WTC11 (cell line): ENCODE results near the gene NUP85. TPM values are rescaled to one million over a fixed set of nuclear protein-coding genes. Genes with fewer than 3 reads are reported as not detected.
A peak's percentile ranks its signal among the peaks of the same experiment; 100 is the strongest.

ENCODE experiments used
- ATAC-seq: fragments of 200-7000 bp; cut with Tn5 transposase; 2 replicates; pipeline ENCODE4 v1.10.0; 2021; ENCODE audit warnings: mild to moderate bottlenecking, moderate library complexity
- CTCF ChIA-PET: fragments of 300-600 bp; sonication (Branson Sonifier 250); formaldehyde crosslinking; loops from one replicate; lab custom pipeline; 2021; ENCODE audit warnings: antibody characterized with exemption; lab: Charles Lee
- POLR2A ChIA-PET: fragments of 350-600 bp; sonication (Branson Sonifier 250); formaldehyde crosslinking; loops from one replicate; lab custom pipeline; 2021; ENCODE audit warnings: antibody characterized with exemption; lab: Charles Lee
- DNase-seq: peaks from one replicate; pipeline ENCODE4 v3.0.0; 2021; ENCODE audit warnings: low spot score
- H3K27ac Mint-ChIP-seq: 2 replicates; pipeline ENCODE4 v1.8.0; 2021; ENCODE audit warnings: mixed read lengths
- H3K27me3 Mint-ChIP-seq: 2 replicates; pipeline ENCODE4 v1.8.0; 2021; ENCODE audit warnings: low read depth, mild to moderate bottlenecking, moderate library complexity, mixed read lengths
- H3K36me3 Mint-ChIP-seq: 2 replicates; pipeline ENCODE4 v1.8.0; 2021; ENCODE audit warnings: mixed read lengths
- H3K4me1 Mint-ChIP-seq: 2 replicates; pipeline ENCODE4 v1.8.0; 2022; ENCODE audit warnings: mixed read lengths
- H3K4me3 Mint-ChIP-seq: 2 replicates; pipeline ENCODE4 v1.8.0; 2021; ENCODE audit warnings: mild to moderate bottlenecking, moderate library complexity, mixed read lengths
- H3K9me3 Mint-ChIP-seq: 2 replicates; pipeline ENCODE4 v1.8.0; 2021; ENCODE audit warnings: mixed read lengths
- CDX4 ChIP-seq: fragments of 250-450 bp; sonication (Bioruptor Pico); IDR thresholded peaks from 2 replicates; pipeline ENCODE4 v1.9.0; 2021; ENCODE audit warnings: moderate library complexity, mild to moderate bottlenecking, inconsistent platforms, borderline replicate concordance
- CREM ChIP-seq: sonication (generic); formaldehyde crosslinking; IDR thresholded peaks from 2 replicates; pipeline ENCODE4 v1.8.1; 2022; ENCODE audit warnings: mild to moderate bottlenecking, missing genetic modification reagents, moderate library complexity
- E2F1 ChIP-seq: sonication (generic); formaldehyde crosslinking; IDR thresholded peaks from 2 replicates; pipeline ENCODE4 v1.8.0; 2022; ENCODE audit warnings: mild to moderate bottlenecking, missing genetic modification reagents
- ELF4 ChIP-seq: sonication (generic); formaldehyde crosslinking; IDR thresholded peaks from 2 replicates; pipeline ENCODE4 v1.8.1; 2022; ENCODE audit warnings: low read depth, mild to moderate bottlenecking, moderate library complexity, missing genetic modification reagents
- ESRRA ChIP-seq: sonication (generic); formaldehyde crosslinking; IDR thresholded peaks from 2 replicates; pipeline ENCODE4 v1.8.1; 2022; ENCODE audit warnings: mild to moderate bottlenecking, missing genetic modification reagents, borderline replicate concordance
- ETV6 ChIP-seq: sonication (generic); formaldehyde crosslinking; IDR thresholded peaks from 2 replicates; pipeline ENCODE4 v1.8.1; 2022; ENCODE audit warnings: mild to moderate bottlenecking, missing genetic modification reagents
- GTF2I ChIP-seq: fragments of 250-450 bp; sonication (Bioruptor Pico); conservative IDR thresholded peaks from 2 replicates; pipeline ENCODE4 v1.4.0; 2021; ENCODE audit warnings: mild to moderate bottlenecking
- IRF2 ChIP-seq: sonication (generic); formaldehyde crosslinking; IDR thresholded peaks from 2 replicates; pipeline ENCODE4 v1.8.0; 2022; ENCODE audit warnings: low read depth, missing genetic modification reagents, borderline replicate concordance
- NFATC4 ChIP-seq: fragments of 250-450 bp; sonication (Bioruptor Pico); IDR thresholded peaks from 2 replicates; pipeline ENCODE4 v1.9.0; 2021; ENCODE audit warnings: mild to moderate bottlenecking
- NFE2L1 ChIP-seq: sonication (generic); formaldehyde crosslinking; IDR thresholded peaks from 2 replicates; pipeline ENCODE4 v1.8.1; 2023; ENCODE audit warnings: missing genetic modification reagents
- NR2C2 ChIP-seq: sonication (generic); formaldehyde crosslinking; IDR thresholded peaks from 2 replicates; pipeline ENCODE4 v1.8.0; 2022; ENCODE audit warnings: mild to moderate bottlenecking, missing genetic modification reagents
- RORB ChIP-seq: fragments of 250-450 bp; sonication (Bioruptor Pico); IDR thresholded peaks from 2 replicates; pipeline ENCODE4 v1.9.0; 2021; ENCODE audit warnings: mild to moderate bottlenecking
- SMAD3 ChIP-seq: sonication (generic); formaldehyde crosslinking; IDR thresholded peaks from 2 replicates; pipeline ENCODE4 v1.8.0; 2022; ENCODE audit warnings: missing genetic modification reagents, mild to moderate bottlenecking, borderline replicate concordance
- TCF7 ChIP-seq: sonication (generic); formaldehyde crosslinking; IDR thresholded peaks from 2 replicates; pipeline ENCODE4 v1.8.0; 2022; ENCODE audit warnings: mild to moderate bottlenecking, low read depth, missing genetic modification reagents, moderate library complexity
- ZBTB21 ChIP-seq: sonication (generic); formaldehyde crosslinking; IDR thresholded peaks from 2 replicates; pipeline ENCODE4 v1.8.1; 2023; ENCODE audit warnings: mild to moderate bottlenecking, missing genetic modification reagents, borderline replicate concordance
- ZNF263 ChIP-seq: sonication (generic); formaldehyde crosslinking; IDR thresholded peaks from 2 replicates; pipeline ENCODE4 v1.8.1; 2022; ENCODE audit warnings: low read depth, mild to moderate bottlenecking, moderate library complexity, missing genetic modification reagents
- ZNF317 ChIP-seq: sonication (generic); formaldehyde crosslinking; IDR thresholded peaks from 2 replicates; pipeline ENCODE4 v1.8.1; 2023; ENCODE audit warnings: low read depth, mild to moderate bottlenecking, moderate library complexity, missing genetic modification reagents, borderline replicate concordance
- ZNF532 ChIP-seq: fragments of 250-450 bp; sonication (Bioruptor Pico); IDR thresholded peaks from 2 replicates; pipeline ENCODE4 v1.9.0; 2021; ENCODE audit warnings: mild to moderate bottlenecking, borderline replicate concordance
- total RNA-seq: library from RNA; stranded (reverse); gene quantifications from 3 replicates; pipeline ENCODE4 v1.2.3, GENCODE V29; 2021

Gene NUP85
- total RNA-seq, 1 experiment from 2014 or later, result 109 TPM

GRCh38 chr17:75241502-75241901, 36.0 kb downstream of the NUP85 start (continued):
- no peak for TF ChIP-seq NFATC4
- no peak for TF ChIP-seq ZNF317 (CRISPR knock-in tag)
- no peak for TF ChIP-seq ESRRA (CRISPR knock-in tag)
- no peak for TF ChIP-seq IRF2 (CRISPR knock-in tag)

- TF ChIP-seq GTF2I (CRISPR knock-in tag) (no peak), E2F1 (CRISPR knock-in tag) (no peak), ZBTB21 (CRISPR knock-in tag) (no peak), NR2C2 (CRISPR knock-in tag) (no peak), NFE2L1 (CRISPR knock-in tag) (no peak)
- peaks cover 6% of the 10 kb centered on the region for H3K4me1 Mint-ChIP-seq
- peaks cover 46% of the 10 kb centered on the region for H3K36me3 Mint-ChIP-seq
- H3K9me3 Mint-ChIP-seq, result no peaks in the 10 kb centered on the region
- ChIA-PET POLR2A (no interaction called here), CTCF (interaction anchor here (0.7 to 3.1 kb wide), 3 partner anchors 19 to 29 kb away, joined by 3 to 75 read pairs (median 4); partner anchors contain the start of genes GGA3, MIF4GD and MRPS7)
- DNase-seq (no peak), ATAC-seq (no peak)
- no peaks in the 10 kb centered on the region for H3K27me3 Mint-ChIP-seq
- no peak overlapping the region for H3K27ac Mint-ChIP-seq
- no peak overlapping the region for H3K4me3 Mint-ChIP-seq
These were observed 36.5 kb downstream of the NUP85 start for GRCh38 chr17:75241996-75242460.

- ChIA-PET POLR2A (no interaction called here), CTCF (interaction anchor here (0.8 to 1.5 kb wide), 2 partner anchors 27 to 28 kb away, joined by 3 to 4 read pairs; partner anchors contain the start of gene MIF4GD)
- H3K27ac Mint-ChIP-seq, result no peak overlapping the region
These were observed 37.1 kb downstream of the NUP85 start for GRCh38 chr17:75242461-75243042.

GRCh38 chr17:75244133-75244866, 38.8 kb downstream of the NUP85 start:
- Mint-ChIP-seq H3K27ac (no peak overlapping the region; the same call in 1 of the 2 replicates), H3K4me1 (0 out of 2 replicates have a peak, but pooled peaks cover 3% of the 10 kb centered on the region), H3K36me3 (peaks cover 37% of the 10 kb centered on the region), H3K27me3 (no peaks in the 10 kb centered on the region), H3K4me3 (no peak overlapping the region), H3K9me3 (no peaks in the 10 kb centered on the region)
- DNase-seq (no peak), ATAC-seq (no peak)
- ChIA-PET POLR2A (no interaction called here), CTCF (interaction anchor here (0.8 kb wide), 1 partner anchor 130 kb away, joined by 3 read pairs; no protein-coding TSS in a partner anchor)
- TF ChIP-seq ZNF532 (no peak), CDX4 (CRISPR knock-in tag) (no peak), SMAD3 (CRISPR knock-in tag) (no peak), ELF4 (CRISPR knock-in tag) (no peak)

More at GRCh38 chr17:75242461-75243042, 37.1 kb downstream of the NUP85 start:
- TF ChIP-seq TCF7, result no peak
- TF ChIP-seq ZNF317 (CRISPR knock-in tag), result no peak
- no peak for TF ChIP-seq NFATC4
- no peak for TF ChIP-seq CREM (CRISPR knock-in tag)
- TF ChIP-seq CDX4 (CRISPR knock-in tag), result no peak
- peak; percentile 33; the same call in 1 of the 2 replicates for TF ChIP-seq ZNF263
- no peak for TF ChIP-seq ETV6 (CRISPR knock-in tag)
- no peak for TF ChIP-seq RORB (CRISPR knock-in tag)
- Mint-ChIP-seq H3K9me3 (no peaks in the 10 kb centered on the region), H3K4me3 (no peak overlapping the region), H3K36me3 (peaks cover 44% of the 10 kb centered on the region), H3K27me3 (no peaks in the 10 kb centered on the region), H3K4me1 (peaks cover 6% of the 10 kb centered on the region)
- no peak for ATAC-seq
- DNase-seq, result no peak
